Fibroblast of skin of back (primary cell): ENCODE data around the gene PYROXD2.
"Not testable (repeated sequence)": the region's sequence is repeated elsewhere in the genome, so short reads cannot be mapped to it uniquely, and the experiment has no call there.

Experiments
- DNase-seq: peaks from one replicate; pipeline ENCODE4 v3.0.0-alpha.2; 2013

PYROXD2 gene

DNA sequence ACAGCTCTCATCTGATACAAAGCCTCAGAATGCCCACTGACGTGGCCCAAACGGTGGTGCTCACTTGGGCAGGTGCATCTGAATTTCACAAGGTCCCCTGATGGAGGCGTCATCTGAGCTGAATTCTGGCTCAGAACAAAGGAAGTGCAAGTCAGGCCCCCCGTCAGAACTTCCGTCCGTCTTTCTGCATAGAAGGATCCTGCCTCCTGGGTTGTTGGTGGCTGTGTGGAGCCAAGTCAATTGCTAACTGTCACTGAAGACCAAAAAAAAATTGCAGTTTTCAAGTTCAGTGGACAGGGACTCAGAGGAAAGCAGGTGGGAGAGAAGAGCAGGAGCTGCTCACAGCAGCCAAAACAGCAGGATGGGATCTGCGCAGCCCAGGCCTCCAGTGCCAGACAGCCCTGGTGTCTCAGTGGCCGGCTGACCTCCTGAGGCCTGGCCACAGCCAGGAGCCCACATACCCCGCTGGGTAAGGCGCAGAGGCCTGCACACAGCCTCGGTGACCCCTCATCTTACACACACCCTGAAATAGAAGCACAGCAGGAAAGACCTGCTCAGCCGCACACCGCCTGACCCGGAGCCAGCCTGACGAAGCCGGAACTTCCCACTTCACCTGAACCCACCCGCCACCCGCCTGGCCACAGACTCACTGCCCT is 49.4 kb downstream of the PYROXD2 start:
- DNase-seq: no peak

DNA sequence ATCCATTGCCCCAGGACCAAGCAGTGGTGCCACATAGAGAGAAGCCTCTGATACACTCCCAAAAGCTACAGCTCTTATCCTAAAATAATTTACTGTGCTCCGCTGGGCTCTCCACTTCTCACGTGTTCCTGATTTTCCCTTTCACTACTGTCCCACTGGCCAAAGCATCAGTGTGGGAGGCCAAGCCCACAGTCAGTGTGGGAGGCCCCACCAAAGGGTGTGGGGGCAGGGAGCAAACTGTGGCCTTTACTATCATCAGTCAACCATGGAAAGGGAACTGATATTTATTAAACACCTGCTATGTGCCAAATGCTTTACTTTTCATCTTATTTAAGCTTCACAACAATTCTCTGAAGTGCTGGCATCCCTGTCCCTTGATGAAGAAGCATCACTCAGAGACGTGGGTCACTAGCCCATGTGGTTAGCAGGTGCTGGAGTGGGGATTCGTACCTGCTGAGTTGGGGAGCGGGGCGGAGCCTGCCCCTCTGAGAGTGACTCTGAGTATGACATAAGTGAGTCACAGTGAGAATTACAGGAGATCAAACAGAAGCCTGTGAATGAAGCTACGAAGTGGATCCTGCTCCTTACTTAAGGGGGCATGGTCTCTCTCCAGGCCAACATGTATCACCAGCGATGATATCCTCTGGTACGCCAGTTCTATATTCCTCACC is 50.4 kb downstream of the PYROXD2 start:
- DNase-seq: no peak

DNA sequence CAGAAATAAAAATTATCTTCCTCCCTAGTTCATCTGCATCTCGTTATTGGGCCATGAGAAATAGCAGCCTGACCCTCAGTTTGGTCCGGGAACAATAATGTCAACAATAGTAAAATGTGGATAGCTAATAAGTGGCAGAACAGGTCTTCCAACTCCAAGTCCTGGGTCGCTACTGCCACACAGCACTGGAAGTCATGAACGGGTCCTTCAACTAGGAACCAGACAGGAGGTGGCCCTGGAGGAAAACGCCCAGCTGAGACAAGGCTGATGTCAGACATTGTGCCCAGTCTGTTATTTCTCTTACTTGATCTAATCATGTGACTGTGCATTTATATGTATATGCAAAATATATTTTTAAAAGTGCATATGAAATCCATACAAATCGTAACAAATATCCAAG is 51.8 kb downstream of the PYROXD2 start:
- no peak for DNase-seq

DNA sequence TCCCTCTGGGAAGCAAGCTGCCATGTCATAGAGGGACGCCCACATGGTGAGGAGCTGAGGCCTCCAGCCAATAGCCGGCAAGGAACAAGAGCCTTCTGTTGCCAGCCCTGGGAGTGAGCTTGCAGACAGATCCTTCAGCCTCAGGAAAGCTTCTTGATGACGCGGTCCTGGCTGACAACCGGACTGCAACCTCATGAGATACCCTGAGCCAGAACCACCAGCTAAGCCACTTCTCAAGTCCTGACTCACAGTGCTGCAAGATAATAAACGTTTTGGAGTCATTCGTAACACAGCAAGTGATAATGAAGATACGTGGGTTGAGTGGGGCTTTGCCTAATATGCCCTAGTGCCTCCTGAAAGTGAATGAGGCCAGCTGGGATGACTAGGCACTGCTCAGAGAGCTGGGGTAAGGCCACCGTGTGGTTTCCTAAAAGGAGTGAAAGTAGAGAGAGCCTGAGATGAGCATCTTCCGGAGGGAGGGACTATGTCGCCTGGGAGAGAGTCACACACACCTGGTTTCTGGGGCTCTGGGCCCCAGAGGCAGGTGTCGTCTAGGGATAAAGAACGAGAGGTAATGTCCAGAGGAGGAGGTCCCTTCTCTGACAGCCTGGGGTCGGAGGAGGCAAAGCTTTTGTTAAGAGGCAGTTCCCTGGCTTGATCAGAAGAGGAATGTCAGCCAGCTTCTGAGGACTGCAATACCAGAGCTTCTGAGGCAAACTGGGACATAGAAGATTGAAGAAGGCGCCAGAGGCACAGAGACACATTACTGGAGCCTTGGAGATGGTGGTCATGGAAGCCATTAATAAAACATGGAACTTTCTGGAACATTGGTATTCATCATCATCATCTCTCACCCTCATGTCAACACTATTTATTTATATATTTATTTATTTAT is 53.6 kb downstream of the PYROXD2 start:
- DNase-seq: peak; percentile 96

DNA sequence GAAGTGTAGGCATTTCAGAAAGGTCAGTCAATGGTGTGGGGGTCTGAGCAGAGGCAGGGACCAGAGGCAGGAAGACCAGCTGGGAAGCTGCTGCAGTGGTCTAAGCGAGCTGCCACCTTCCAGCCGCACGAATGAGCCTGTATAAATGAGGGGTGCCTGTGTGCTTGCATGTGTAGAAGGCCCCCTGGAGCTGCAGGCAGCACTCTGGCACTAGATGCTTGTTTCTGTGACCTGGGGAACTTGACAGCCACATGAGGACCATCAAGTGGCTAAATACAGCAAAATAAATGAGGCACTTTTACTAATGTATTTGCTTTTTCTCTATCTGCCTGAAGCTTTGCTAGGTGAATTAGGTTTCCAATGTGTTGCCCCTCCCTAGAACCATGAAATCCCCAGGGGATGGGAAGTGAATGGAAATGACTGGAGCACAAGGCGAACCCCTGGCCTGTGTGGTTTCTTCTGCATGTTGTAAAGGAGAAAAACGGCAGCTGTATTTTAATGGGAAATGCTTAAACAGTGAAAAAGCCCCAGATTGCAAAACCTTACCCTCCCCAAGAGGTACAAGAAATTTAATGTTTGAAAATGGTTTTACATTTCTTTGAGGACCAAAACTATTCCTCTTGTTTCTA is 57.7 kb downstream of the PYROXD2 start:
- DNase-seq: no peak

DNA sequence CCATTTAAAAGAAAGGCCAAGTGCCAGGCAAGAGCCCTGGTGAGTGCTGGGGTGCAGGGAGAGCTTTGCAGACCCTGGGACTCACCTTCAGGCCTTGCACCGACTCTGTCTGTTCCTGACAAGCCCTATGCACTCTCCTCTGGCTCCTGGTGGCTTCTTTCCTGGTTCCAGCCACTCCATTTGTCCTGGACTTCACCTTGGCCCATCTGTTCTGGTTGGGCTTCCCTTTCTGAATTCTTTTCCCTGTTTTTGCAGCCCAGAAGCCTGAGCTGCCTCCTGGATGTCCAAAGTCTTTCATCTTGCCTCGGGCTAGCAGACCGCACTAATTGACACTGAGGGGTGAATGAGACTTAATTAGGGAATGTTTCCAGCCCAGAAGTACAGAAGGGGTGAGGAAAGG is 60.5 kb downstream of the PYROXD2 start:
- DNase-seq: no peak

DNA sequence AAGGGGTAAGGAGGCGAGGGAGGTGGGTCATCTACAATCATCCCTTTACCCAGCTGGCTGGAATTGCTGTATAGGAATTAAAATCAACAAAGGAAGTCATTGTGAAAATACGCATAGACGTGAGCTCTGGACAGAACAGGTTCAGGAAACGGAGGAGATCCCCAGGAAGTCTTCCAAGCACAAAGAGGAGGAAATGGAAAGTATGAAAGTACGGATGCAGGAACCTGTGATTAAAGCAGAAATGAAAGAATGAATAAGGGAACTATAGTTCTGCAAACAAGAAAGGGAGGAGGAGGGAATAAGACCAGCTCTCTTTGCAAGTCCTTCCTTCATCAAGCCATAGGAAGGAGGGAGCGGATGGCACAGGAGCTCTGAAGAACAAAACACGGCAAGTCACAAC is 61.8 kb downstream of the PYROXD2 start:
- no peak for DNase-seq

DNA sequence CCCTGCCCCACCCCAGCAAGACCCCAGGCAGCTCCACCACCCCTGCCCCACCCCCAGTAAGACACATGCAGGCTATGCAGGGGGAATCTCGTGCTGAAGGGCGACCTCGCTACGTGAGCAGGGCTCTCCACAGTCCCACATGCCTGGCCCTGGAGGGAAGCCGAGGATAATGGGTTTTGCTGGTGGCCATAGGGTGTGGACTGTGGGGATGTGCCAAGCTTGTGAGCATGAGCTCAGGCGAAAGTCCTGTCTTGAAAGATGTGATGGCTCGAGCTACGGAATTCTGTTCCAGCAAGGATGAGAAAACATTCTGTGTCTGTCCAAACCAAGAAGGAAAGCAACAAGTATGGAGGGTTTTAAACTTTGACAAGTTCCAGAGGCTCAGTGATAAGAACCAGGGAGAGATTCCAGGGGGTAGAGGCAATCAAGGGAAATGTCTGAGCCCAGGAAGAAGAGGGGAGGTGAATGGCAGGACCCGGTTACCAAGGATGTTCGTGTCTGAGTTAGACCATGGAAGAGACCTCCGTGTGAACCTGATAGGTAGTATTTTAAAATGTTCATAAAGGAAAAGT is 63.1 kb downstream of the PYROXD2 start:
- DNase-seq: no peak

DNA sequence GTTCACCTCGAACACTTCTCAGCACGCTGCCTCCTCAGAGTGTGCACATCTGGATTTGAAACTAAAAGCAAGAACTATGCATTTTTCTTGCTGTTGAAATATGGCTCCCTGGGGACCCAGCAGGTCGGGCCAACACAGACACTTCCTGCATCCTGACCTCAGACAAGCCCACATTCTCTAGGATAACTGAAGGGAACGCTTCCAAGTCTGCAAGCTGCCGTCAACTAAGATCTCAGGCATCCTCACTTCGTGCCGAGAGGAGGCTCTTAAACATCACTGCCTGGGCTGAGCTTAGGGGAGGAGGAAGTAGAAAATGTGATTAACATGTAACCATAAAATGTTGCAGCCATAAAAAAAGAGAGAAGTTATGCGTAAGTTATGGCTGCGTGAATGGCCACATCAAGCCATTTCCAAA is 65.5 kb downstream of the PYROXD2 start:
- DNase-seq: peak; percentile 100

DNA sequence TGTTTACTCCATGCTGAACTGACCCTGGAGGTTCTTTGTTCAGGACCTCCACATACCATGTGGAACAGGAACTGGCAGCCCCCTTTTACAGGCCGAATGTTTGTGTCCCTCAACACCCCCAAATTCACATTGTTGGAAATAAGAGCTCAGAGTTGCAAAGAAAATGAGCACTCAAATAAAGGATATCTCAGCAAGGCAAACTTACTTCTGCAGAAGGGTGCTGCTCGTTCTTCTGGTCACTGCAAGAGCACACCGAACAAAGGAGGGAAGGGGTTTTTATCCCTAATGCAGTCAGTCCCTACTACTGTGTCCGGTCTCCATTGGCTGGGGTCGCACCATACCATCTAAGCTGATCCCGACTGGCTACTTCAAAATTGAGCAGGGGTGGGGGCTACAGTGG is 68.1 kb downstream of the PYROXD2 start:
- DNase-seq: no peak

DNA sequence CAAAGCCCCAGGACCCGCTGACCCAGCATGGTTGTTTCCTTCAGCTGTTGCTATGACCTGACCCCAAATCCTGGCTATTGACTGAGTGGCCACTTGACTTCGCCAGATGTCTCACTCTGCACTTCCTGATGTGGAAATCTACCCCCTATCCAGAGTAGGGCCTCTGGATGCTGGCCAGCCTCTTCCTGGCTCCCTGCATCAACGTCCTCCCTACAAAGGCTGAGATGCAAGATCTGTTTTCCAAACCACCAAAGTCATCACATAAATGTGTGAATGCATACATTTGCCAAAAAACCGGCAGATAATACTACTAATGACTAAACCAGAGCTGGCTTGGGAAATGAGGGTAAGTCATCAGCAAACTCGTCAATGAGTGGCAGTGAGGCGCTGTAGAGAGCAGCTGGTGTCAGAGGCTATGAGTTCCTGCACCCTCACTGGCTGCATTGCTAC is 70.4 kb downstream of the PYROXD2 start:
- DNase-seq: peak; percentile 21

DNA sequence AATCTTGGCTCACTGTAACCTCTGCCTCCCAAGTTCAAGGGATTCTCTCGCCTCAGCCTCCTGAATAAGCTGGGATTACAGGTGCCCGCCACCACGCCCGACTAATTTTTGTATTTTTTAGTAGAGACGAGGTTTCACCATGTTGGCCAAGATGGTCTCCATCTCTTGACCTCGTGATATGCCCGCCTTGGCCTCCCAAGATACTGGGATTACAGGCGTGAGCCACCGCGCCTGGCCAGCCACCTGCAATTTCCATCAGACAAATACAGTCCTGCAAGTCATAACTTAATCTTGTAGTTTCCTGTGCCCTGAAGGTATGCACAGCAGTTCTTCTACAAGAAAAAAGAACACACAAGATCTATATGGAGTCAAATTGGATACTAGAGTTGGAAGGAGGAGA is 73.3 kb downstream of the PYROXD2 start:
- not testable (repeated sequence) for DNase-seq

DNA sequence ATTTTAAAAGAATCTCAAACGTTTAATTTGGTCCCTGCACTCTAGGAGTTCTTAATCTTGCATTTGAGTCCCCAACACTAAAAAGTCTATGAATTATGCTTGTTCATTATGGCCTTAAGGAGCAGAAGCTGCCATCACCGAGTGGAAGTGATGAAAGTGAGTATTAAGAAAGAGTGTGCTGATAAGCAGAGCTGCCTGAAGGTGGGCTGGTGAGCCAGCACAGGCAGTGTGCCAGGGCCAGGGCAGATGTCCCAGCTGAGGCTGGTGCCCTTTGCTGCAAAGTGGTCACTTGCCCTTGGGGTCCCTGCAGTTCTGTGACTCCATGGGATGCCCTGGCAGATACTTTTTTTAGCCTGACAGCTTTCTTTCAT is 74.1 kb downstream of the PYROXD2 start:
- no peak for DNase-seq

DNA sequence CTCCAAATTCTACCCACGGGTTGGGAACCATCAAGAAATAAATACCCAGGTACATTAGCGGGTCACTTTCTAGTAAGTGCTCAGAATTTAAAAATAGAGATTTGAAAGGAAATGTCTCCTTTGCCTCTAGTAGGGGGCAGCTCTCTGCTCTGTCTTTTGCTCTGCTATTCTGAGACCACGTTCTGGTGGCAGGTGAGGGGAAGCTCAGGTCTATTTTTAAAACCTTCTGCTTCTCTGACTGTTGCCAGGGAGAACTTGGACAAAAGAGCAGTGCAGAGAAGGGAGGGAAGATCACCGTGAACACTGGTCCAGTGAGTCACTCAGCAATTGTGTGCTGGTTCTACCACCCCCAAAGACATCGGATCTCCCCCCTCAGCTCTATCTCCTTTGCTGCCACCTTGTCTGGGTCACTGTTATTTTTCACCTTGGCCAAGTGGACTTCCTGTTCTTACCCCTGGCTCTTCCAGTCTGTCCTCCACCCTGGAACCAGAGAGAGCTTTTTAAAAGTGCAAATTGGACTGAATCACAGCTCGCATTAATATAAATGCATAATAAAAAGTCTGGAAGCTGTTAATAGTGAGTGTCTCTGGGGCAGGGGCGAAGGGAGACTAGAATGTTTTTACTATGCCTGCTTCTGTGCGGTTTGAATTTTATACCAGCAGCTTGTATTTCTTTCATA is 74.6 kb downstream of the PYROXD2 start:
- peak; percentile 20 for DNase-seq

DNA sequence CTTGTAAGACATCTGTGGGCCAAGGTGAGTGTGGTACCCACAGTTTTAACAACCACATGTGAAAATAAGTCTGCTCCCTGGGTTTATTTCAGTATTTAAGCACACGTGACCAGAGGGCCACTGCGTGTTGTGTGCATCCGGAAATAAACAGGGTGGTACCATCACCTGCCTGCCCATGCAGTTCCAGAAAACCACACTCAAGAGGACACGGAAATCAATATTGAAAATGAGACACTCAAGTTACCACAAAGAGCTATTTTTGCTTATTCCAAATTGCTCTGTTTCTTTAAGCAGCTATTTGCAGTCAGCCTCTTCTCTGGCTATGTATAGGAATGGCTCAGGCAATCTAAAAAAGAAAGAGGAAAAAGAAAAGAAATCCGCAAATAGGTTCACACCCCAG is 75.2 kb downstream of the PYROXD2 start:
- DNase-seq: no peak

DNA sequence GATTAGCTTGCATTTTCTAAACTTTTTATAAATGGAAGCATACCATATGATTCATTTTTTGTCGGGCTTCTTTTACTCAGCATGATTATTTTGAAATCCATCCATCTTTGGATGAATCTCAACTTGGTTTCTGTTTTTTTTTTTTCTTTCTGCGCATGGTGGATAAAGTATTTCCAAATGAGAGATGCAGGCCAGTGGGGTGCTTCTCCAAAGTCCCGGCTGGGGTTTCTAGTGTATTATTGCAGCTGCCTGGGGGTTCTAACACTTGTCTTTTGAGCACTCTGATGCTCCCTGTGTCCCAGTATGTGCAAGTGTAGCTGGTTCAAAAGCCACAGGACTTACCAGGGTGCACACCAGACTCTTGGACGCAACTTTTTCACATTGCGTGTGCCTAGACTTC is 76.1 kb downstream of the PYROXD2 start:
- no peak for DNase-seq

DNA sequence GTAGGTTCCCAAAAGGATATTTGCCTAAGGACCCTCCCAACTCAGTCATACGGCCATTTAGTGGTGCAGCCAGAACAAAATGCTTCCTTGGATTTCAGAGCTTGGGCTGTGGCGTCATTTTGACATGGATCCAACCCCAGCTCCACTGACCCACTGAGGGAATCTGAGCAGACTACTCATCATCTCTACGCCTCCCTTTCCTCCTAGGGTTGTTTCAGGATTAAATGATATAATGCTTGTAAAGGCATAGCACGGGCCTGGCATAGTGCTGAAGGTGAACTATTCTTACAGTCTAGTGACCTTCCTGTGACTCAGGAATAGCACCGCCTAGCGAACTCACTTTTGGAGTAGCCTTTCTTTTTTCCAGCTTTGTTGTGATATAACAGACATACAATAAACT is 76.7 kb downstream of the PYROXD2 start:
- no peak for DNase-seq

DNA sequence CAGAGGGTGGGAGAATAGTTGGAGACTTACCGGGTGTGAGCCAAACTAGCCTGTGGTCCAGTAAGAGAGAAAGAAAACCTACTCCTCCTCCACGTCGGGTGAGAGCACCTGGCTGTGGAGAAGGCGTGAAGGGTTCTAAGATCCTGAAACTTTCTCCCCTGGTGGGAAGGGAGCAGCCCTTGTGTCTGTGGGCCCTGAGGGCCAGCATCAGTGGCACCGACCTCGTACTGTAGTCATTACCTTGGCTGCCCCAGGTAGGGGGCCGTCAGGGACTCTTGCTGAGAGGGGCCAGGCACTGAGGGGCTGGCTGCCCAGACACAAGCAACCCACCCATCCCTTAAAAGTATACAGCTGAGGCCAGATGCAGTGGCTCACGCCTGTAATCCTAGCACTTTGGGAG is 77.5 kb downstream of the PYROXD2 start:
- DNase-seq: no peak
